SU-DHL-6 (cell line): ENCODE results near the gene GSTT4.
"Not testable (repeated sequence)": the region's sequence is repeated elsewhere in the genome, so short reads cannot be mapped to it uniquely, and the experiment has no call there.

Source experiments
- H2AFZ ChIP-seq: fragments of 200-600 bp; sonication (generic); 2 replicates; pipeline ENCODE4 v1.6.1; 2014; ENCODE audit warnings: low read depth, mild to moderate bottlenecking, moderate library complexity, mixed read lengths, antibody characterized with exemption, low read length; ENCODE audit not compliant: severe bottlenecking
- H3F3A ChIP-seq: fragments of 200-600 bp; shearing (Covaris generic); 2 replicates; pipeline ENCODE4 v1.6.0; 2016; ENCODE audit warnings: antibody characterized with exemption, mild to moderate bottlenecking; ENCODE audit not compliant: insufficient read depth
- H3K27ac ChIP-seq: fragments of 200-600 bp; sonication (generic); 2 replicates; pipeline ENCODE4 v1.5.1; 2016; ENCODE audit warnings: low read depth, mild to moderate bottlenecking, low read length, moderate library complexity, mixed read lengths
- H3K27me3 ChIP-seq: fragments of 200-600 bp; sonication (generic), shearing (Covaris generic); 2 replicates; pipeline ENCODE4 v1.6.0; 2014; ENCODE audit warnings: mild to moderate bottlenecking, low read length
- H3K36me3 ChIP-seq: fragments of 200-600 bp; sonication (generic); 2 replicates; pipeline ENCODE4 v1.6.1; 2014; ENCODE audit warnings: mild to moderate bottlenecking, low read length, mixed read lengths
- H3K4me2 ChIP-seq: fragments of 300-600, 200-600 bp; shearing (Covaris generic), sonication (generic); 2 replicates; pipeline ENCODE4 v1.6.0; 2014; ENCODE audit warnings: low read length, low read depth, mild to moderate bottlenecking; ENCODE audit not compliant: poor library complexity, severe bottlenecking
- H3K4me3 ChIP-seq: fragments of 200-600 bp; sonication (generic); 2 replicates; pipeline ENCODE4 v1.5.1; 2014; ENCODE audit warnings: antibody characterized with exemption, low read length, mild to moderate bottlenecking, mixed read lengths; ENCODE audit not compliant: insufficient read depth, poor library complexity, severe bottlenecking
- H3K79me2 ChIP-seq: fragments of 200-600 bp; sonication (generic); 2 replicates; pipeline ENCODE4 v1.6.1; 2014; ENCODE audit warnings: mild to moderate bottlenecking, low read length, moderate library complexity; ENCODE audit not compliant: insufficient read depth
- H3K9ac ChIP-seq: fragments of 200-600 bp; sonication (generic); 2 replicates; pipeline ENCODE4 v1.7.0; 2014; ENCODE audit warnings: mild to moderate bottlenecking, low read length
- H3K9me2 ChIP-seq: fragments of 200-600 bp; sonication (generic); replicated peaks from 2 replicates; pipeline ENCODE4 v1.6.1; 2014; ENCODE audit warnings: low read length; ENCODE audit not compliant: insufficient read depth
- H3K9me3 ChIP-seq: fragments of 200-600 bp; sonication (generic); 2 replicates; pipeline ENCODE4 v1.6.1; 2014; ENCODE audit warnings: low read length, mixed read lengths; ENCODE audit not compliant: insufficient read depth
- H4K20me1 ChIP-seq: fragments of 200-600 bp; sonication (generic); 2 replicates; pipeline ENCODE4 v1.6.1; 2014; ENCODE audit warnings: low read depth, mild to moderate bottlenecking, antibody characterized with exemption, low read length, moderate library complexity, mixed read lengths
- CTCF ChIP-seq: fragments of 200-600 bp; sonication (generic); IDR thresholded peaks from one replicate; pipeline ENCODE4 v1.5.1; 2017; ENCODE audit warnings: antibody characterized with exemption, mild to moderate bottlenecking, low read length, moderate library complexity; ENCODE audit not compliant: insufficient read depth, poor library complexity, severe bottlenecking
- EZH2phosphoT487 ChIP-seq: fragments of 200-600 bp; sonication (generic), shearing (Covaris generic); conservative IDR thresholded peaks from 2 replicates; pipeline ENCODE4 v1.6.1; 2018; ENCODE audit warnings: mild to moderate bottlenecking, antibody characterized with exemption, low read length, moderate library complexity, mixed read lengths

Gene GSTT4

DNA sequence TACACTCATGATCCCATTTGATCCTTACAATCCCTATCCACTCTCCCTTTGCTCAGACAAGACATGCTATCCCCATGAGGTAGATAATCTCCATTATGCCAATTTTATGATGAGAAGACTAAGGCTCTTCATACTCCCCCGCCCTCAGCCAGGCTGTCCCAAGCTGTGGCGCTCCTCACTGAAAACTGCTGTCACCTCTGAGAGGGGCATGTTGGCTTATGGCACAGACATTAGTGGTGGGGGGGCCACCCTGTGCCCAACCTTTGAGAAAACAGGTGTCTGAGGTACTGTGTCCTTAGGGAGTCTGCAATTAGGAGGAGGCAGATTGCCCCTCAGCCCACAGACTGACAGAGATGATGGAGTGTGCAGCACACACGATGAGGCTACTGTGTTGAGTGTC lies 36.2 kb downstream of the GSTT4 start:
- H3K4me2 ChIP-seq, result no peak overlapping the region
- TF ChIP-seq CTCF, result no peak
- no peak for TF ChIP-seq EZH2phosphoT487
- no peak overlapping the region for H3K9ac ChIP-seq
- H3K9me3 ChIP-seq, result no peaks in the 10 kb centered on the region
- H3F3A ChIP-seq, result 0 out of 2 replicates have a peak, but pooled peaks cover 3% of the 10 kb centered on the region
- H3K27me3 ChIP-seq, result no peaks in the 10 kb centered on the region
- H3K27ac ChIP-seq, result no peak overlapping the region
- peaks cover 16% of the 10 kb centered on the region for H3K79me2 ChIP-seq
- H3K4me3 ChIP-seq, result no peak overlapping the region
- H2AFZ ChIP-seq, result no peak overlapping the region
- H3K36me3 ChIP-seq, result no peaks in the 10 kb centered on the region
- H3K9me2 ChIP-seq, result no peaks in the 10 kb centered on the region
- H4K20me1 ChIP-seq, result no peaks in the 10 kb centered on the region

- H4K20me1 ChIP-seq, H3K9ac ChIP-seq, H2AFZ ChIP-seq, H3K4me3 ChIP-seq, H3F3A ChIP-seq, H3K27me3 ChIP-seq, H3K4me2 ChIP-seq, H3K9me2 ChIP-seq, H3K9me3 ChIP-seq, H3K27ac ChIP-seq, H3K36me3 ChIP-seq: not testable (repeated sequence)
- peaks cover 14% of the 10 kb centered on the region for H3K79me2 ChIP-seq
Measured at GRCh38 chr22:23966568-23966967, 38.7 kb downstream of the GSTT4 start, which contains the start of gene DDTL. TSS of gene DDTL (plus strand) at chr22:23966888. CDS start at chr22:23966915, 27 bp downstream.

- not testable (repeated sequence) for H3K79me2 ChIP-seq, H2AFZ ChIP-seq, H3K4me2 ChIP-seq, H3K9ac ChIP-seq, H4K20me1 ChIP-seq, H3K9me2 ChIP-seq, H3F3A ChIP-seq, H3K36me3 ChIP-seq, H3K27ac ChIP-seq, H3K4me3 ChIP-seq, H3K9me3 ChIP-seq, H3K27me3 ChIP-seq
Measured at GRCh38 chr22:23966094-23966493, 39.2 kb downstream of the GSTT4 start.

DNA sequence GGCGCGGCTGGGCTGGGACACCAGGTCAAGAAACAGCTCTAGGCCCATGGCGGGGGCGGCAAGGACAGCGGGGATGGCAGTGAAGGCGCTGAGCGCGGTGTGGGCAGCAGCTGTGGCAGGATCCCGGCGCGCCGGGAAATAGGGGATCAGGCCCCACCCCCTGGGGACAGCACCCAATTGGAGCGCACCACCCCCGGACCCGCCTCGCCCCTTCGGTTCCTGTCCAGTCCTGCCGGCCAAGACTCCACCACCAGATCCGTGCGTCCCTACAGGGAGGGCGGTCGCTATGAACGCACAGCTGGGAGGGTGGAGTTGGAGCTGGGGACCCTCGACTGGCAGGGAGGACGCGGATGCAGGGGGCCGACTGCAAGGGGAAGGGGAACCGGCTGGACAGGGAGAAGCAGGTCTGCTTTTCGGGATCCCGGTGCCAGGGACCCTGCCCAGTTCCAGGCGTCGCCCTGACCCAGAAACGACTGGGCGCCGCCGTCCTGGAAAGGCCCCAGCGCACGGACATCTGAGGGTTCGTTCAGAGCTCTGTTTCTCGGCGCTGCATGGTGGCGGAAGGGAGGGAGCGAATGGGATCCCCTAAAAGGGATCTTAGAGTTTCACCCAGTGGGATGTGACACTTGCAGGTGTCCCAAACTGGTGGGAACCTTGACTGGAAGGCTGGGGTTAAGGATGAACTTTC lies 44.0 kb downstream of the GSTT4 start, which contains the start of gene GSTT2B:
Gene GSTT2B (minus strand): TSS at position 112 of the 688 bp plus-strand sequence. CDS start 64 bp downstream, at position 48.
- H3K9me2 ChIP-seq, H3K4me3 ChIP-seq, H3K27me3 ChIP-seq: not testable (repeated sequence)

DNA sequence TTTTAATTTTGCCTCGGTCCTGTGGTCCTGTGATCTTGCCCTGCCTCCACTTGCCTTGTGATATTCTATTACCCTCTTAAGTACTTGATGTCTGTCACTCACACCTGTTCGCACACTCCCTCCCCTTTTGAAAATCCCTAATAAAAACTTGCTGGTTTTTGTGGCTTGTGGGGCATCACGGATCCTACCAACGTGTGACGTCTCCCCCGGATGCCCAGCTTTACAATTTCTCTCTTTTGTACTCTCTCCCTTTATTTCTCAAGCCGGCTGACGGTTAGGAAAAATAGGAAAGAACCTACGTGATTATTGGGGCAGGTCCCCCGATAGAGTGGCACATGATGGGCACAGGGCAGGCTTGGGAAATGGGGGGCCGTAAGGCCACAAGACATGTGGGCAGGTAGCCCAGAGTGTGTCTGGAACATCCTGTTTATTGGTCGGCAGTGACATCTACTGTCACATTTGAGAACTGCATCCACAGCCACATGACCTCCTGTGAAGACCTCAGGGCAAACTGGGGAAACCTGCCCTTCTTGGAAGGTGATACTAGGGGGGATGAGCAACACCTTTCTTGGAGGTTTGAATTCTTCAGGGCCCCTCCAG lies 48.9 kb downstream of the GSTT4 start:
- H3K9me2 ChIP-seq, H3K36me3 ChIP-seq, H4K20me1 ChIP-seq, H3K9ac ChIP-seq, H3F3A ChIP-seq, H3K79me2 ChIP-seq, H3K27me3 ChIP-seq, H2AFZ ChIP-seq, H3K9me3 ChIP-seq, H3K27ac ChIP-seq, H3K4me2 ChIP-seq, H3K4me3 ChIP-seq: not testable (repeated sequence)
- TF ChIP-seq CTCF, result peak; percentile 51

More for the DNA sequence above, 44.0 kb downstream of the GSTT4 start, which contains the start of gene GSTT2B:
- H3K4me2 ChIP-seq, H3K36me3 ChIP-seq, H4K20me1 ChIP-seq, H3K79me2 ChIP-seq, H3F3A ChIP-seq, H3K27ac ChIP-seq, H3K9ac ChIP-seq, H3K9me3 ChIP-seq, H2AFZ ChIP-seq: not testable (repeated sequence)

DNA sequence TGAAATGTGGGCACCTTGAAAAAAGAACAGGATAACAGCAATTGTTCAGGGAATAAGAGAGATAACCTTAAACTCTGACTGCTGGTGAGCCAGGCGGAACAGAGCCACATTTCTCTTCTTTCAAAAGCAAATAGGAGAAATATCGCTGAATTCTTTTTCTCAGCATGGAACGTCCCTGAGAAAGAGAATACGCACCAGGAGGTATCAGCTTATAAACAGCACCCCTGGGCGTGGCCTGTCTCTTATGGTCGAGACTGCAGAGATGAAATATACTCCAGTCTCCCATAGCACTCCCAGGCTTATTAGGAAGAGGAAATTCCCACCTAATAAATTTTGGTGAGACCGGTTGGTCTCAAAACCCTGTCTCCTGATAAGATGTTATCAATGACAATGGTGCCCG lies 49.4 kb downstream of the GSTT4 start:
- H3K9me3 ChIP-seq, H4K20me1 ChIP-seq, H3K36me3 ChIP-seq, H3F3A ChIP-seq, H3K4me2 ChIP-seq, H3K9ac ChIP-seq, H3K9me2 ChIP-seq, H3K27me3 ChIP-seq, H2AFZ ChIP-seq, H3K27ac ChIP-seq, H3K4me3 ChIP-seq, H3K79me2 ChIP-seq: not testable (repeated sequence)
